H9 (cell line): ENCODE results near the gene USP40. TPM values are rescaled to one million over a fixed set of nuclear protein-coding genes. Genes with fewer than 3 reads are reported as not detected.

ENCODE experiments used
- DNase-seq: peaks from one replicate; pipeline ENCODE4 v3.0.0-alpha.2; 2017
- H2AFZ ChIP-seq: one replicate; pipeline ENCODE4 v1.6.1; 2013; ENCODE audit warnings: mild to moderate bottlenecking, low read length, control low read depth, moderate library complexity
- H2AK5ac ChIP-seq: 2 replicates; pipeline ENCODE4 v1.6.1; 2013; ENCODE audit warnings: low read length, control low read depth, mixed read lengths; ENCODE audit not compliant: insufficient read length
- H2BK120ac ChIP-seq: one replicate; pipeline ENCODE4 v1.6.1; 2013; ENCODE audit warnings: low read depth, mild to moderate bottlenecking, low read length, control low read depth, inconsistent platforms; ENCODE audit not compliant: poor library complexity, severe bottlenecking
- H2BK12ac ChIP-seq: 2 replicates; pipeline ENCODE4 v1.6.1; 2013; ENCODE audit warnings: low read length, control low read depth, mixed read lengths, low read depth; ENCODE audit not compliant: insufficient read length
- H2BK15ac ChIP-seq: 2 replicates; pipeline ENCODE4 v1.6.1; 2013; ENCODE audit warnings: low read depth, low read length, control low read depth
- H2BK20ac ChIP-seq: one replicate; pipeline ENCODE4 v1.6.1; 2013; ENCODE audit warnings: low read depth, mild to moderate bottlenecking, low read length, control low read depth, inconsistent platforms; ENCODE audit not compliant: poor library complexity, severe bottlenecking
- H2BK5ac ChIP-seq: 2 replicates; pipeline ENCODE4 v1.6.1; 2013; ENCODE audit warnings: low read length, control low read depth, mixed read lengths; ENCODE audit not compliant: insufficient read length
- H3K14ac ChIP-seq: 2 replicates; pipeline ENCODE4 v1.6.1; 2013; ENCODE audit warnings: low read length, control low read depth; ENCODE audit not compliant: insufficient read depth
- H3K18ac ChIP-seq: 2 replicates; pipeline ENCODE4 v1.6.1; 2013; ENCODE audit warnings: low read depth, mild to moderate bottlenecking, mixed read lengths, low read length, control low read depth; ENCODE audit not compliant: insufficient read length
- H3K23ac ChIP-seq: 2 replicates; pipeline ENCODE4 v1.6.1; 2013; ENCODE audit warnings: low read length, control low read depth, mixed read lengths, low read depth; ENCODE audit not compliant: insufficient read length
- H3K23me2 ChIP-seq: 2 replicates; pipeline ENCODE4 v1.6.1; 2013; ENCODE audit warnings: low read depth, mild to moderate bottlenecking, mixed read lengths, low read length, control low read depth; ENCODE audit not compliant: insufficient read length, poor library complexity, severe bottlenecking
- H3K27ac ChIP-seq: 2 replicates; pipeline ENCODE4 v1.5.1; 2013; ENCODE audit warnings: low read length, control low read depth, mixed read lengths, low read depth; ENCODE audit not compliant: insufficient read length
- H3K27me3 ChIP-seq: 2 replicates; pipeline ENCODE4 v1.6.1; 2013; ENCODE audit warnings: low read length, control low read depth, inconsistent platforms; ENCODE audit not compliant: insufficient read depth
- H3K4ac ChIP-seq: 2 replicates; pipeline ENCODE4 v1.6.1; 2013; ENCODE audit warnings: low read depth, mild to moderate bottlenecking, control low read depth, inconsistent platforms, low read length, moderate library complexity
- H3K4me1 ChIP-seq: 2 replicates; pipeline ENCODE4 v1.6.1; 2013; ENCODE audit warnings: low read length, control low read depth, inconsistent platforms; ENCODE audit not compliant: insufficient read depth
- H3K4me2 ChIP-seq: 2 replicates; pipeline ENCODE4 v1.6.1; 2013; ENCODE audit warnings: low read length, control low read depth, mixed read lengths; ENCODE audit not compliant: insufficient read length, insufficient read depth
- H3K56ac ChIP-seq: 2 replicates; pipeline ENCODE4 v1.6.1; 2013; ENCODE audit warnings: low read depth, mild to moderate bottlenecking, mixed read lengths, low read length, control low read depth; ENCODE audit not compliant: insufficient read length
- H3K79me1 ChIP-seq: 2 replicates; pipeline ENCODE4 v1.6.1; 2013; ENCODE audit warnings: low read depth, mild to moderate bottlenecking, moderate library complexity, low read length, control low read depth, inconsistent platforms; ENCODE audit not compliant: insufficient read depth, poor library complexity, severe bottlenecking
- H3K79me2 ChIP-seq: 2 replicates; pipeline ENCODE4 v1.6.1; 2013; ENCODE audit warnings: low read length, control low read depth, inconsistent platforms; ENCODE audit not compliant: insufficient read depth
- H3K9ac ChIP-seq: 2 replicates; pipeline ENCODE4 v1.6.1; 2013; ENCODE audit warnings: low read length, control low read depth, mixed read lengths; ENCODE audit not compliant: insufficient read length; ENCODE audit errors: extremely low read depth
- H3K9me3 ChIP-seq: one replicate; pipeline ENCODE4 v1.6.1; 2013; ENCODE audit warnings: low read depth, low read length, inconsistent platforms; ENCODE audit not compliant: control insufficient read depth
- H3T11ph ChIP-seq: one replicate; pipeline ENCODE4 v1.6.1; 2013; ENCODE audit warnings: mild to moderate bottlenecking, low read length, control low read depth, inconsistent platforms
- H4K20me1 ChIP-seq: one replicate; pipeline ENCODE4 v1.6.1; 2013; ENCODE audit not compliant: control insufficient read depth, insufficient read length, insufficient read depth
- H4K5ac ChIP-seq: 2 replicates; pipeline ENCODE4 v1.6.1; 2013; ENCODE audit warnings: low read depth, mild to moderate bottlenecking, mixed read lengths, low read length, control low read depth; ENCODE audit not compliant: insufficient read length
- H4K8ac ChIP-seq: replicated peaks from 2 replicates; pipeline ENCODE4 v1.6.1; 2013; ENCODE audit warnings: low read length, control low read depth, mixed read lengths, low read depth; ENCODE audit not compliant: insufficient read length
- H4K91ac ChIP-seq: 2 replicates; pipeline ENCODE4 v1.6.1; 2013; ENCODE audit warnings: low read depth, mild to moderate bottlenecking, moderate library complexity, mixed read lengths, low read length, control low read depth; ENCODE audit not compliant: insufficient read length
- H3K27ac Mint-ChIP-seq, 3 experiments: 2 replicates in 2 of 3; 3 replicates in 1 of 3; pipeline ENCODE4 v1.8.0; 2020 to 2021; ENCODE audit warnings: mixed read lengths in 3 of 3, mild to moderate bottlenecking in 1 of 3, moderate library complexity in 1 of 3
- H3K27me3 Mint-ChIP-seq: 2 replicates; pipeline ENCODE4 v1.8.0; 2021; ENCODE audit warnings: low read depth, mild to moderate bottlenecking, moderate library complexity, mixed read lengths
- H3K36me3 Mint-ChIP-seq, 3 experiments: 2 replicates in 2 of 3; 3 replicates in 1 of 3; pipeline ENCODE4 v1.8.0; 2020 to 2021; ENCODE audit warnings: low read depth in 3 of 3, mixed read lengths in 3 of 3; ENCODE audit not compliant: insufficient read depth in 1 of 3
- H3K4me1 Mint-ChIP-seq, 2 experiments: 2 replicates each; pipeline ENCODE4 v1.8.0; 2020; ENCODE audit warnings: mixed read lengths in 2 of 2
- H3K4me3 Mint-ChIP-seq, 2 experiments: 2 replicates in 1 of 2; 3 replicates in 1 of 2; pipeline ENCODE4 v1.8.0; 2020 to 2021; ENCODE audit warnings: mild to moderate bottlenecking in 2 of 2, mixed read lengths in 2 of 2, moderate library complexity in 1 of 2
- H3K9me3 Mint-ChIP-seq, 2 experiments: 2 replicates in 1 of 2; 3 replicates in 1 of 2; pipeline ENCODE4 v1.8.0; 2020; ENCODE audit warnings: mild to moderate bottlenecking in 2 of 2, mixed read lengths in 2 of 2, moderate library complexity in 1 of 2
- CTCF ChIP-seq: fragments of 200-600 bp; sonication (generic); conservative IDR thresholded peaks from 3 replicates; pipeline ENCODE4 v1.8.0; 2021; ENCODE audit warnings: antibody characterized with exemption, mild to moderate bottlenecking
- total RNA-seq: library from RNA; stranded (reverse); gene quantifications from 2 replicates; pipeline ENCODE4 v1.2.1, GENCODE V29; 2021

Gene USP40
- total RNA-seq, 1 experiment from 2014 or later: 7.5 TPM

DNA sequence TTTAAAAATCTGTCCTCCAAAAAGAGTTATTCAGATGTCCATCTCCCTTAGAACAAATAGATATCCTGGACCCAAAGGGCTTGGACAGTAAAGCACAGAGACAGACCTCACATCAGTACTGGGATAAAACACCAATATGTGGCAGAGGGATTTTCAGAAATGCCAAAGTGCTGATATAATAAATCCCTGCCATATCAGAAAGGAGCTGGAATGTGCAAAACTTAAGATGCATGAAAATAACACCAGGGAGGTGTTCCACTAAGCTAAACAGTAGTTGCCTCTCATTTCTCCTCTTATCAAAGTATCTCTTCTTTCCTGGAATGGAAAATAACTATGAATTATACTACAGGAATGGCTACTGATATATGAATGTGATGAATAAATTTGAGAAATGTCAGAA is 13.2 kb downstream of the USP40 start:
- Histone ChIP-seq H4K5ac (no peak overlapping the region), H3K27ac (no peak overlapping the region)

More for the DNA sequence above, 13.2 kb downstream of the USP40 start:
- Mint-ChIP-seq H3K27ac (no peak overlapping the region), H3K4me3 (no peak overlapping the region), H3K4me1 (peaks cover 9 to 10% of the 10 kb centered on the region in 2 experiments), H3K9me3 (no peaks in the 10 kb centered on the region), H3K36me3 (no peaks in the 10 kb centered on the region), H3K27me3 (no peaks in the 10 kb centered on the region)
- Histone ChIP-seq H3K14ac (no peak overlapping the region), H2BK5ac (no peak overlapping the region), H3K27me3 (no peaks in the 10 kb centered on the region), H2AFZ (no peak overlapping the region), H3K79me2 (no peaks in the 10 kb centered on the region), H3T11ph (no peak overlapping the region), H2AK5ac (no peak overlapping the region), H3K56ac (no peak overlapping the region), H3K9ac (no peak overlapping the region), H3K4me2 (no peak overlapping the region), H3K18ac (no peak overlapping the region), H2BK120ac (no peak overlapping the region), H3K9me3 (no peaks in the 10 kb centered on the region), H2BK20ac (no peak overlapping the region), H3K23me2 (no peaks in the 10 kb centered on the region), H3K79me1 (no peaks in the 10 kb centered on the region), H3K4ac (no peak overlapping the region), H3K23ac (no peak overlapping the region), H4K91ac (no peak overlapping the region), H2BK12ac (no peak overlapping the region), H2BK15ac (no peak overlapping the region), H4K20me1 (no peaks in the 10 kb centered on the region), H4K8ac (no peak overlapping the region), H3K4me1 (no peaks in the 10 kb centered on the region)
- DNase-seq: no peak
- no peak for TF ChIP-seq CTCF
